GM23248 (cell line): ENCODE data around the gene SVIP. TPM values are rescaled to one million over a fixed set of nuclear protein-coding genes. Genes with fewer than 3 reads are reported as not detected.

Experiments used
- DNase-seq: peaks from one replicate; pipeline ENCODE4 v3.0.0-alpha.2; 2015
- H2AFZ ChIP-seq: fragments of 200-600 bp; sonication (generic); 2 replicates; pipeline ENCODE4 v1.6.1; 2016; ENCODE audit warnings: antibody characterized with exemption
- H3F3A ChIP-seq: fragments of 200-600 bp; sonication (generic); 2 replicates; pipeline ENCODE4 v1.6.1; 2016; ENCODE audit warnings: mild to moderate bottlenecking, antibody characterized with exemption, mixed run types; ENCODE audit not compliant: insufficient read depth
- H3K27ac ChIP-seq: fragments of 200-600 bp; sonication (generic); 2 replicates; pipeline ENCODE4 v1.5.1; 2016; ENCODE audit warnings: mild to moderate bottlenecking
- H3K27me3 ChIP-seq: fragments of 200-600 bp; sonication (generic); replicated peaks from 2 replicates; pipeline ENCODE4 v1.6.1; 2016; ENCODE audit warnings: mild to moderate bottlenecking; ENCODE audit not compliant: insufficient read depth
- H3K36me3 ChIP-seq: fragments of 200-600 bp; sonication (generic); 2 replicates; pipeline ENCODE4 v1.6.1; 2016; ENCODE audit warnings: low read depth, mild to moderate bottlenecking
- H3K4me1 ChIP-seq: fragments of 200-600 bp; sonication (generic); 2 replicates; pipeline ENCODE4 v1.6.1; 2016; ENCODE audit warnings: mild to moderate bottlenecking; ENCODE audit not compliant: insufficient read depth
- H3K4me2 ChIP-seq: fragments of 200-600 bp; sonication (generic); one replicate; pipeline ENCODE4 v1.6.1; 2016; ENCODE audit warnings: mild to moderate bottlenecking; ENCODE audit not compliant: unreplicated experiment
- H3K4me3 ChIP-seq: fragments of 200-600 bp; sonication (generic); 2 replicates; pipeline ENCODE4 v1.5.1; 2016; ENCODE audit warnings: mild to moderate bottlenecking
- H3K79me2 ChIP-seq: fragments of 200-600 bp; sonication (generic); 2 replicates; pipeline ENCODE4 v1.6.1; 2016; ENCODE audit warnings: mild to moderate bottlenecking; ENCODE audit not compliant: insufficient read depth
- H3K9ac ChIP-seq: fragments of 200-600 bp; sonication (generic); 2 replicates; pipeline ENCODE4 v1.6.1; 2016; ENCODE audit warnings: mild to moderate bottlenecking
- H3K9me2 ChIP-seq: fragments of 200-600 bp; sonication (generic); 2 replicates; pipeline ENCODE4 v1.6.1; 2016; ENCODE audit warnings: mixed run types, mild to moderate bottlenecking, moderate library complexity; ENCODE audit not compliant: insufficient read depth
- H3K9me3 ChIP-seq: fragments of 200-600 bp; sonication (generic); one replicate; pipeline ENCODE4 v1.6.1; 2017; ENCODE audit warnings: low read depth
- H4K20me1 ChIP-seq: fragments of 200-600 bp; sonication (generic); 2 replicates; pipeline ENCODE4 v1.6.0; 2016; ENCODE audit not compliant: insufficient read depth
- EZH2 ChIP-seq: fragments of 200-600 bp; sonication (generic); IDR thresholded peaks from 2 replicates; pipeline ENCODE4 v1.6.1; 2018; ENCODE audit warnings: antibody characterized with exemption, mild to moderate bottlenecking; ENCODE audit not compliant: insufficient read depth, poor library complexity, severe bottlenecking
- EZH2phosphoT487 ChIP-seq: fragments of 200-600 bp; sonication (generic); IDR thresholded peaks from 2 replicates; pipeline ENCODE4 v1.6.1; 2018; ENCODE audit warnings: antibody characterized with exemption, moderate library complexity, mild to moderate bottlenecking, low read depth; ENCODE audit not compliant: insufficient read depth
- WGBS, 2 experiments: methylation state at CpG; one replicate each; pipeline ENCODE4 v1.1.6; 2015 to 2017; ENCODE audit warnings: low lambda C conversion rate in 2 of 2, low coverage in 1 of 2; ENCODE audit errors: missing lambda C conversion rate in 2 of 2; 5-methylcytosine and 5-hydroxymethylcytosine counted together
- in situ Hi-C: fragments of 300-500 bp; cut with MboI; formaldehyde crosslinking; loops from 2 replicates; pipeline ENCODE4 v1.15.0; 2020
- polyA plus RNA-seq: library from polyadenylated mRNA; unstranded; fragments of >200 nt; fragmentation: Nextera tagmentation; extraction: Ambion mirVana; gene quantifications from 2 replicates; pipeline ENCODE4 v1.2.1, GENCODE V29; 2016
- total RNA-seq: library from RNA; depleted of rRNA; stranded (reverse); fragments of >200 nt; shearing (Covaris generic); gene quantifications from 2 replicates; pipeline ENCODE4 v1.2.3, GENCODE V29; 2014

Gene SVIP
- total and polyA plus RNA-seq, 2 experiments from 2014 or later, result 0.54 to 4.2 TPM

- Histone ChIP-seq H3K9me2 (no peaks in the 10 kb centered on the region), H2AFZ (peak overlapping the region; percentile 23; the same call in 1 of the 2 replicates), H3K27me3 (no peaks in the 10 kb centered on the region), H3K27ac (no peak overlapping the region), H3K9me3 (no peaks in the 10 kb centered on the region), H3K4me2 (no peak overlapping the region), H3K9ac (no peak overlapping the region), H3K79me2 (no peaks in the 10 kb centered on the region), H3K36me3 (no peaks in the 10 kb centered on the region), H3F3A (no peaks in the 10 kb centered on the region), H3K4me1 (peaks cover 7% of the 10 kb centered on the region; the same call in 1 of the 2 replicates), H3K4me3 (no peak overlapping the region), H4K20me1 (no peaks in the 10 kb centered on the region)
- DNase-seq, result peak; percentile 72
- TF ChIP-seq EZH2phosphoT487, result no peak
- TF ChIP-seq EZH2, result no peak
- WGBS, 2 experiments, result 20 to 26% methylated on average over 9 of the region's 9 CpGs
- in situ Hi-C loops, result loop anchor here (10.0 kb wide), 1 partner anchor 453 kb away; the partner anchor contains the start of gene SLC17A6
These were observed 41.9 kb downstream of the SVIP start for GRCh38 chr11:22787551-22788162.

GRCh38 chr11:22787055-22787454 lies 42.5 kb downstream of the SVIP start:
- 71 to 81% methylated on average over 2 of the region's 2 CpGs for WGBS, 2 experiments
- H3K4me2 ChIP-seq, result no peak overlapping the region
- no peaks in the 10 kb centered on the region for H3K36me3 ChIP-seq

GRCh38 chr11:22786475-22786874 lies 43.1 kb downstream of the SVIP start:
- Histone ChIP-seq H3K36me3 (no peaks in the 10 kb centered on the region), H3K27me3 (no peaks in the 10 kb centered on the region), H3F3A (no peaks in the 10 kb centered on the region), H3K9me3 (no peaks in the 10 kb centered on the region), H3K9ac (no peak overlapping the region), H3K27ac (no peak overlapping the region), H3K4me1 (no peaks in the 10 kb centered on the region), H3K9me2 (no peaks in the 10 kb centered on the region), H3K4me3 (no peak overlapping the region), H3K79me2 (no peaks in the 10 kb centered on the region), H4K20me1 (no peaks in the 10 kb centered on the region), H3K4me2 (no peak overlapping the region), H2AFZ (no peak overlapping the region)
- WGBS, 2 experiments, result 70 to 74% methylated on average over 3 of the region's 3 CpGs
- in situ Hi-C loops, result loop anchor here (10.0 kb wide), 1 partner anchor 452 kb away; the partner anchor contains the start of gene SLC17A6
- no peak for TF ChIP-seq EZH2phosphoT487
- TF ChIP-seq EZH2, result no peak
- no peak for DNase-seq

More at GRCh38 chr11:22787055-22787454, 42.5 kb downstream of the SVIP start:
- no peak for TF ChIP-seq EZH2
- no peak for TF ChIP-seq EZH2phosphoT487
- Histone ChIP-seq H3K4me1 (peaks cover 1% of the 10 kb centered on the region; the same call in 1 of the 2 replicates), H4K20me1 (no peaks in the 10 kb centered on the region), H3K9me3 (no peaks in the 10 kb centered on the region), H3K9me2 (no peaks in the 10 kb centered on the region), H3K4me3 (no peak overlapping the region), H3K27me3 (no peaks in the 10 kb centered on the region), H3K9ac (no peak overlapping the region), H3F3A (no peaks in the 10 kb centered on the region), H2AFZ (no peak overlapping the region; the same call in 1 of the 2 replicates), H3K79me2 (no peaks in the 10 kb centered on the region), H3K27ac (no peak overlapping the region)
- DNase-seq, result no peak
- in situ Hi-C loops, result loop anchor here (10.0 kb wide), 1 partner anchor 452 kb away; the partner anchor contains the start of gene SLC17A6

GRCh38 chr11:22785251-22785650 lies 44.4 kb downstream of the SVIP start:
- Histone ChIP-seq H3K9me2 (no peaks in the 10 kb centered on the region), H3K27ac (no peak overlapping the region), H3K4me2 (no peak overlapping the region), H3F3A (no peaks in the 10 kb centered on the region), H3K9ac (no peak overlapping the region), H3K9me3 (no peaks in the 10 kb centered on the region), H3K27me3 (no peaks in the 10 kb centered on the region), H4K20me1 (no peaks in the 10 kb centered on the region), H3K4me1 (no peaks in the 10 kb centered on the region), H3K4me3 (no peak overlapping the region), H3K79me2 (no peaks in the 10 kb centered on the region), H2AFZ (no peak overlapping the region), H3K36me3 (no peaks in the 10 kb centered on the region)
- in situ Hi-C loops, result loop anchor here (10.0 kb wide), 1 partner anchor 450 kb away; the partner anchor contains the start of gene SLC17A6
- no peak for TF ChIP-seq EZH2phosphoT487
- TF ChIP-seq EZH2, result no peak
- peak; percentile 61 for DNase-seq
